Vagina (tissue), 2 donors: Measurements from ENCODE around the gene STRN4.

Source experiments
- CTCF ChIP-seq, 3 experiments: fragments of 450-650 bp in 2 of 3; fragments of 200-600 bp in 1 of 3; sonication (generic) in 1 of 3; IDR thresholded peaks; one replicate each; pipeline ENCODE4 v1.5.1; 2017 to 2019; ENCODE audit warnings: antibody characterized with exemption in 3 of 3, mild to moderate bottlenecking in 2 of 3, moderate library complexity in 2 of 3
- POLR2A ChIP-seq, 2 donors: fragments of 450-650 bp; IDR thresholded peaks; one replicate each; pipeline ENCODE4 v1.6.1; 2017; ENCODE audit warnings: antibody characterized with exemption in 2 of 2, mild to moderate bottlenecking in 2 of 2, moderate library complexity in 2 of 2
- POLR2AphosphoS5 ChIP-seq, 2 donors: sonication (generic); formaldehyde crosslinking; IDR thresholded peaks; one replicate each; pipeline ENCODE4 v1.9.0; 2017; ENCODE audit warnings: antibody characterized with exemption in 2 of 2, mild to moderate bottlenecking in 2 of 2, low read depth in 1 of 2; ENCODE audit not compliant: insufficient read depth in 1 of 2

GRCh38 chr19:46693760-46694159 lies 52.5 kb downstream of the STRN4 start:
- no peak for TF ChIP-seq CTCF (IDR thresholded peaks at IDR 0.05)
- no peak for TF ChIP-seq POLR2A (IDR thresholded peaks at IDR 0.05)
- no peak for TF ChIP-seq POLR2AphosphoS5 (IDR thresholded peaks at IDR 0.05; ENCODE audit: insufficient read depth in 1 of 2, low read depth in 1 of 2)
